AG08395 (cell line): ENCODE data around the gene SLC35A2.
A peak's percentile ranks its signal among the peaks of the same experiment; 100 is the strongest.

Source experiments
- DNase-seq: peaks from one replicate; pipeline ENCODE4 v3.0.0; 2012; ENCODE audit warnings: mixed read lengths, low spot score

SLC35A2 gene

GRCh38 chrX:48911412-48912182 is at the start of gene SLC35A2:
Gene SLC35A2, minus strand, starts transcription at chrX:48911646. Its CDS starts 10 bp downstream, at chrX:48911636.
- peak; percentile 71 for DNase-seq

- no peak for DNase-seq
Observed at GRCh38 chrX:48960291-48960690, 48.8 kb upstream of the SLC35A2 start.

- peak; percentile 50 for DNase-seq
Observed at GRCh38 chrX:48958635-48959094, 47.2 kb upstream of the SLC35A2 start.

GRCh38 chrX:48957827-48958634 is 46.6 kb upstream of the SLC35A2 start:
- DNase-seq = peak; percentile 96

- no peak for DNase-seq
Observed at GRCh38 chrX:48957477-48957826, 46.0 kb upstream of the SLC35A2 start, which contains the start of gene OTUD5. Gene OTUD5, minus strand, starts transcription at chrX:48957607. Its CDS starts 37 bp downstream, at chrX:48957570.

GRCh38 chrX:48956728-48957414 is 45.4 kb upstream of the SLC35A2 start:
- no peak for DNase-seq

GRCh38 chrX:48948589-48948988 is 37.1 kb upstream of the SLC35A2 start:
- no peak for DNase-seq

- peak; percentile 80 for DNase-seq
Observed at GRCh38 chrX:48945517-48946348, 34.3 kb upstream of the SLC35A2 start.

- no peak for DNase-seq
Observed at GRCh38 chrX:48942895-48943294, 31.4 kb upstream of the SLC35A2 start.

GRCh38 chrX:48940404-48940955 is 29.0 kb upstream of the SLC35A2 start:
- no peak for DNase-seq

GRCh38 chrX:48939524-48940228 is 28.2 kb upstream of the SLC35A2 start:
- DNase-seq = no peak

GRCh38 chrX:48938721-48939425 is 27.4 kb upstream of the SLC35A2 start:
- no peak for DNase-seq

- no peak for DNase-seq
Observed at GRCh38 chrX:48937054-48937907, 25.8 kb upstream of the SLC35A2 start.

GRCh38 chrX:48936429-48937053 is 25.1 kb upstream of the SLC35A2 start:
- DNase-seq = no peak

- no peak for DNase-seq
Observed at GRCh38 chrX:48935301-48935670, 23.8 kb upstream of the SLC35A2 start.

GRCh38 chrX:48934581-48935300 is 23.3 kb upstream of the SLC35A2 start:
- DNase-seq = no peak

GRCh38 chrX:48933757-48934156 is 22.3 kb upstream of the SLC35A2 start:
- DNase-seq = no peak
